HepG2 (cell line): ENCODE results near the gene SNN. TPM values are rescaled to one million over a fixed set of nuclear protein-coding genes. Genes with fewer than 3 reads are reported as not detected.

ENCODE experiments used
- FOSL1 ChIP-seq: sonication (generic); formaldehyde crosslinking; IDR thresholded peaks from 2 replicates; pipeline ENCODE4 v1.9.0; 2021; ENCODE audit warnings: missing genetic modification reagents, borderline replicate concordance
- MED8 ChIP-seq: sonication (generic); formaldehyde crosslinking; IDR thresholded peaks from 2 replicates; pipeline ENCODE4 v1.8.1; 2023; ENCODE audit warnings: mild to moderate bottlenecking, missing genetic modification reagents; ENCODE audit not compliant: insufficient replicate concordance
- NR1H2 ChIP-seq: sonication (generic); formaldehyde crosslinking; IDR thresholded peaks from 2 replicates; pipeline ENCODE4 v1.8.1; 2022; ENCODE audit warnings: low read depth, missing genetic modification reagents, borderline replicate concordance
- RBAK ChIP-seq: sonication (generic); formaldehyde crosslinking; IDR thresholded peaks from 2 replicates; pipeline ENCODE4 v1.5.1; 2020; ENCODE audit warnings: mild to moderate bottlenecking, missing genetic modification reagents
- RBM22 ChIP-seq: fragments of 200-400 bp; formaldehyde crosslinking; optimal IDR thresholded peaks from 2 replicates; pipeline ENCODE3; 2017; ENCODE audit warnings: mild to moderate bottlenecking, low read length, moderate library complexity
- REXO4 ChIP-seq: sonication (generic); formaldehyde crosslinking; IDR thresholded peaks from 2 replicates; pipeline ENCODE4 v1.8.0; 2022; ENCODE audit warnings: missing genetic modification reagents, mild to moderate bottlenecking, borderline replicate concordance
- SIN3A ChIP-seq: IDR thresholded peaks from 2 replicates; pipeline ENCODE4 v1.6.1; 2011; ENCODE audit warnings: low read depth, mild to moderate bottlenecking, control low read depth, low read length, borderline replicate concordance
- SOX13 ChIP-seq, 3 experiments: fragments of 450-650 bp in 1 of 3; sonication (generic) in 1 of 3; formaldehyde crosslinking in 1 of 3; IDR thresholded peaks in 2 of 3; conservative IDR thresholded peaks in 1 of 3; 2 replicates each; pipeline versions ENCODE4 v1.5.0 to v1.6.1; 2016 to 2020; ENCODE audit warnings: antibody characterized with exemption in 1 of 3, mild to moderate bottlenecking in 1 of 3, missing compliant biosample characterization in 1 of 3, missing genetic modification reagents in 1 of 3, moderate library complexity in 1 of 3
- U2AF2 ChIP-seq: fragments of 200-400 bp; formaldehyde crosslinking; IDR thresholded peaks from 2 replicates; pipeline ENCODE4 v1.6.1; 2017; ENCODE audit warnings: low read depth, mild to moderate bottlenecking, low read length
- ZNF501 ChIP-seq: sonication (generic); formaldehyde crosslinking; IDR thresholded peaks from 2 replicates; pipeline ENCODE4 v1.5.1; 2020; ENCODE audit warnings: mild to moderate bottlenecking, moderate library complexity, missing genetic modification reagents
- ZNF562 ChIP-seq: sonication (generic); formaldehyde crosslinking; IDR thresholded peaks from 2 replicates; pipeline ENCODE4 v1.8.0; 2022; ENCODE audit warnings: missing genetic modification reagents, borderline replicate concordance
- ZNF678 ChIP-seq: sonication (generic); formaldehyde crosslinking; IDR thresholded peaks from 2 replicates; pipeline ENCODE4 v1.4.0; 2020; ENCODE audit warnings: mild to moderate bottlenecking, missing genetic modification reagents
- ZNF790 ChIP-seq: sonication (generic); formaldehyde crosslinking; IDR thresholded peaks from 2 replicates; pipeline ENCODE4 v1.8.0; 2022; ENCODE audit warnings: missing genetic modification reagents, mild to moderate bottlenecking, borderline replicate concordance
- polyA plus RNA-seq, 8 experiments: library from polyadenylated mRNA; depleted of rRNA in 3 of 8; stranded (reverse) in 7 of 8; unstranded in 1 of 8; fragments of >200 nt; fragmentation: Illumina TruSeq in 4 of 8; extraction: Trizol in 4 of 8; gene quantifications; 2 replicates each; pipeline versions ENCODE4 v1.2.1 to v1.2.3, GENCODE V29; 2011 to 2016; ENCODE audit warnings: low read depth in 4 of 8, missing spikeins in 1 of 8, mixed read lengths in 1 of 8; ENCODE audit not compliant: insufficient read depth in 1 of 8
- total RNA-seq, 5 experiments: library from RNA; depleted of rRNA; stranded (reverse); fragments of >200 nt; fragmentation: Illumina TruSeq; extraction: Trizol; gene quantifications; 2 replicates each; pipeline ENCODE4 v1.2.3, GENCODE V29; 2016; ENCODE audit warnings: low read depth in 1 of 5
- TF ChIP-seq, protein P1 (sequence below): sonication (generic); formaldehyde crosslinking; IDR thresholded peaks from 2 replicates; pipeline ENCODE4 v1.5.0; 2020; ENCODE audit warnings: mild to moderate bottlenecking, missing genetic modification reagents
- TF ChIP-seq, protein P2 (sequence below): sonication (generic); formaldehyde crosslinking; IDR thresholded peaks from 2 replicates; pipeline ENCODE4 v1.5.0; 2020; ENCODE audit warnings: mild to moderate bottlenecking, missing genetic modification reagents
- TF ChIP-seq, protein P3 (sequence below): sonication (generic); formaldehyde crosslinking; IDR thresholded peaks from 2 replicates; pipeline ENCODE4 v1.4.0; 2020; ENCODE audit warnings: missing genetic modification reagents
- TF ChIP-seq, protein P4 (sequence below): sonication (generic); formaldehyde crosslinking; IDR thresholded peaks from 2 replicates; pipeline ENCODE4 v1.4.0; 2020; ENCODE audit warnings: mild to moderate bottlenecking, missing genetic modification reagents
- TF ChIP-seq, protein P5 (sequence below): sonication (generic); formaldehyde crosslinking; IDR thresholded peaks from 2 replicates; pipeline ENCODE4 v1.4.0; 2020; ENCODE audit warnings: missing genetic modification reagents

SNN gene
- total and polyA plus RNA-seq, 2 of the 13 experiments (the other 11 are each of a cell fraction or from before 2014, with no cell fraction given) = 5.2 to 8.4 TPM

DNA sequence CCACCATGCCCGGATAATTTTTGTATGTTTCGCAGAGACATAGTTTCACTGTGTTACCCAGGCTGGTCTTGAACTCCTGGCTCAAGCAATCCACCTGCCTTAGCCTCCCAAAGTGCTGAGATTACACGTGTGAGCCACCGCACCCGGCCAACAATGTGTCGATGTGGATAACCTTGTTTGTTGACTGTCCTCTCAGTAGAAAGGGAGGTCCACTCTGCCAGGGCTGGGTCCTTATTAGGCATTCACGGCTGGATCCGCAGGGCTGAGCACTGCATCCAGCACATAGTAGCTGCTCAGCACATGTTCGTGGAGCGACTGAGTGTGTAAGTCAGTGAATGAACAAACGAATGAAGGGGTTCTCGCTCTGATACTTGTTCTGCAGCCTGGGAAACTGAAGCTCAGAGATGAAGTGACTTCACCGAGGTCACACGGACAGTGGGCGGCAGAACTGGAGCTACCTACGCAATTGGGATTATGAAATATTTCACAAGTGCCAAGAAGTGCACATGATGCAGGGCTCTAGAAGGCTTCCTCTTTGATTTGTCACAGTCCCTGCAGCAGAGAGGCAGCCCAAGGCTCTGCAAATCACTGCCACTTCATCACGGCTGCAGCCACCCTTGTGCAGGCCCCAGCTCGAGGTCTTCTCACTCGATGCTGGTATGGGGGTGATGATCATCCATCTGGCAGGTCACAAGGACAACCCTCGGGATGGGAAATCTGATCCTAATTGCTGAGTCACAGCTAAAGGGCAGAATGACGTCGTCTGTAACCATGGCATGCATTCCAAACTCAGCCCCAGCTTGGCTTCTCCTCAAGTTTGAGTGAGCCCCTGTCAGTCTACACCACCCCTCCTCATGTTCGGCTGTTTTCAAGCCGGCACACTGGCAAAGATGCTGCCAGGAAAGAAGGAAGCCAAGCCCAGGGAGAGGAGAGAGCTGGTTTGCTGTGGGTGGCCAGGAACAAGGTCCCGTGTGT lies 28.0 kb upstream of the SNN start (continued):
- TF ChIP-seq, protein P1, sequence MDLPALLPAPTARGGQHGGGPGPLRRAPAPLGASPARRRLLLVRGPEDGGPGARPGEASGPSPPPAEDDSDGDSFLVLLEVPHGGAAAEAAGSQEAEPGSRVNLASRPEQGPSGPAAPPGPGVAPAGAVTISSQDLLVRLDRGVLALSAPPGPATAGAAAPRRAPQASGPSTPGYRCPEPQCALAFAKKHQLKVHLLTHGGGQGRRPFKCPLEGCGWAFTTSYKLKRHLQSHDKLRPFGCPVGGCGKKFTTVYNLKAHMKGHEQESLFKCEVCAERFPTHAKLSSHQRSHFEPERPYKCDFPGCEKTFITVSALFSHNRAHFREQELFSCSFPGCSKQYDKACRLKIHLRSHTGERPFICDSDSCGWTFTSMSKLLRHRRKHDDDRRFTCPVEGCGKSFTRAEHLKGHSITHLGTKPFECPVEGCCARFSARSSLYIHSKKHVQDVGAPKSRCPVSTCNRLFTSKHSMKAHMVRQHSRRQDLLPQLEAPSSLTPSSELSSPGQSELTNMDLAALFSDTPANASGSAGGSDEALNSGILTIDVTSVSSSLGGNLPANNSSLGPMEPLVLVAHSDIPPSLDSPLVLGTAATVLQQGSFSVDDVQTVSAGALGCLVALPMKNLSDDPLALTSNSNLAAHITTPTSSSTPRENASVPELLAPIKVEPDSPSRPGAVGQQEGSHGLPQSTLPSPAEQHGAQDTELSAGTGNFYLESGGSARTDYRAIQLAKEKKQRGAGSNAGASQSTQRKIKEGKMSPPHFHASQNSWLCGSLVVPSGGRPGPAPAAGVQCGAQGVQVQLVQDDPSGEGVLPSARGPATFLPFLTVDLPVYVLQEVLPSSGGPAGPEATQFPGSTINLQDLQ = no peak
- TF ChIP-seq, protein P2, sequence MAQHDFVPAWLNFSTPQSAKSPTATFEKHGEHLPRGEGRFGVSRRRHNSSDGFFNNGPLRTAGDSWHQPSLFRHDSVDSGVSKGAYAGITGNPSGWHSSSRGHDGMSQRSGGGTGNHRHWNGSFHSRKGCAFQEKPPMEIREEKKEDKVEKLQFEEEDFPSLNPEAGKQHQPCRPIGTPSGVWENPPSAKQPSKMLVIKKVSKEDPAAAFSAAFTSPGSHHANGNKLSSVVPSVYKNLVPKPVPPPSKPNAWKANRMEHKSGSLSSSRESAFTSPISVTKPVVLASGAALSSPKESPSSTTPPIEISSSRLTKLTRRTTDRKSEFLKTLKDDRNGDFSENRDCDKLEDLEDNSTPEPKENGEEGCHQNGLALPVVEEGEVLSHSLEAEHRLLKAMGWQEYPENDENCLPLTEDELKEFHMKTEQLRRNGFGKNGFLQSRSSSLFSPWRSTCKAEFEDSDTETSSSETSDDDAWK (CRISPR knock-in tag) = no peak
- TF ChIP-seq ZNF501 (CRISPR knock-in tag) (peak; percentile 63), SIN3A (no peak; the same call in 1 of the 2 replicates), RBM22 (no peak), NR1H2 (CRISPR knock-in tag) (peak; percentile 49; the same call in 1 of the 2 replicates), RBAK (no peak), ZNF678 (CRISPR knock-in tag) (no peak), SOX13 (IDR thresholded peaks at IDR 0.05) (no peak), SOX13 (CRISPR knock-in tag; conservative IDR thresholded peaks at IDR 0.05 in 1 of 2, IDR thresholded peaks at IDR 0.05 in 1 of 2) (peak in 1 of 2 experiments; percentile 41; a peak in 1 of 4 replicates), ZNF562 (CRISPR knock-in tag) (no peak), FOSL1 (CRISPR knock-in tag) (no peak; the same call in 1 of the 2 replicates), ZNF790 (CRISPR knock-in tag) (no peak), U2AF2 (no peak), REXO4 (CRISPR knock-in tag) (no peak), MED8 (CRISPR knock-in tag) (no peak)
- TF ChIP-seq, protein P3, sequence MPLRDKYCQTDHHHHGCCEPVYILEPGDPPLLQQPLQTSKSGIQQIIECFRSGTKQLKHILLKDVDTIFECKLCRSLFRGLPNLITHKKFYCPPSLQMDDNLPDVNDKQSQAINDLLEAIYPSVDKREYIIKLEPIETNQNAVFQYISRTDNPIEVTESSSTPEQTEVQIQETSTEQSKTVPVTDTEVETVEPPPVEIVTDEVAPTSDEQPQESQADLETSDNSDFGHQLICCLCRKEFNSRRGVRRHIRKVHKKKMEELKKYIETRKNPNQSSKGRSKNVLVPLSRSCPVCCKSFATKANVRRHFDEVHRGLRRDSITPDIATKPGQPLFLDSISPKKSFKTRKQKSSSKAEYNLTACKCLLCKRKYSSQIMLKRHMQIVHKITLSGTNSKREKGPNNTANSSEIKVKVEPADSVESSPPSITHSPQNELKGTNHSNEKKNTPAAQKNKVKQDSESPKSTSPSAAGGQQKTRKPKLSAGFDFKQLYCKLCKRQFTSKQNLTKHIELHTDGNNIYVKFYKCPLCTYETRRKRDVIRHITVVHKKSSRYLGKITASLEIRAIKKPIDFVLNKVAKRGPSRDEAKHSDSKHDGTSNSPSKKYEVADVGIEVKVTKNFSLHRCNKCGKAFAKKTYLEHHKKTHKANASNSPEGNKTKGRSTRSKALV (CRISPR knock-in tag) = peak; percentile 69; the same call in 1 of the 2 replicates
- TF ChIP-seq, protein P4, sequence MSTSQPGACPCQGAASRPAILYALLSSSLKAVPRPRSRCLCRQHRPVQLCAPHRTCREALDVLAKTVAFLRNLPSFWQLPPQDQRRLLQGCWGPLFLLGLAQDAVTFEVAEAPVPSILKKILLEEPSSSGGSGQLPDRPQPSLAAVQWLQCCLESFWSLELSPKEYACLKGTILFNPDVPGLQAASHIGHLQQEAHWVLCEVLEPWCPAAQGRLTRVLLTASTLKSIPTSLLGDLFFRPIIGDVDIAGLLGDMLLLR (CRISPR knock-in tag) = no peak
- TF ChIP-seq, protein P5, sequence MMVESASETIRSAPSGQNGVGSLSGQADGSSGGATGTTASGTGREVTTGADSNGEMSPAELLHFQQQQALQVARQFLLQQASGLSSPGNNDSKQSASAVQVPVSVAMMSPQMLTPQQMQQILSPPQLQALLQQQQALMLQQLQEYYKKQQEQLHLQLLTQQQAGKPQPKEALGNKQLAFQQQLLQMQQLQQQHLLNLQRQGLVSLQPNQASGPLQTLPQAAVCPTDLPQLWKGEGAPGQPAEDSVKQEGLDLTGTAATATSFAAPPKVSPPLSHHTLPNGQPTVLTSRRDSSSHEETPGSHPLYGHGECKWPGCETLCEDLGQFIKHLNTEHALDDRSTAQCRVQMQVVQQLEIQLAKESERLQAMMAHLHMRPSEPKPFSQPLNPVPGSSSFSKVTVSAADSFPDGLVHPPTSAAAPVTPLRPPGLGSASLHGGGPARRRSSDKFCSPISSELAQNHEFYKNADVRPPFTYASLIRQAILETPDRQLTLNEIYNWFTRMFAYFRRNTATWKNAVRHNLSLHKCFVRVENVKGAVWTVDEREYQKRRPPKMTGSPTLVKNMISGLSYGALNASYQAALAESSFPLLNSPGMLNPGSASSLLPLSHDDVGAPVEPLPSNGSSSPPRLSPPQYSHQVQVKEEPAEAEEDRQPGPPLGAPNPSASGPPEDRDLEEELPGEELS (CRISPR knock-in tag) = no peak; the same call in 1 of the 2 replicates
